ENCODE measurements around the gene HNRNPH1. TPM values are rescaled to one million over a fixed set of nuclear protein-coding genes. Genes with fewer than 3 reads are reported as not detected.

The HNRNPH1 gene
- total RNA-seq, 5 donors from 2014 or later (not counting 1 experiment from before 2014, with no cell fraction given), result 1,278 to 2,165 (median 1,301) TPM

- H3K36me3 Mint-ChIP-seq, result peaks cover 51% of the 10 kb centered on the region
- ATAC-seq (replicated peaks in 1 of 4) (no peak), DNase-seq (no peak)
- ChIA-PET CTCF (interaction anchor here (0.6 to 0.7 kb wide), 2 partner anchors 112 to 188 kb away, joined by 3 to 4 read pairs; no protein-coding TSS in a partner anchor), POLR2A (interaction anchor here in 1 of 2 donors (1.0 kb wide), 1 partner anchor 28 kb away, joined by 4 read pairs; the partner anchor contains the start of gene HNRNPH1)
- Histone ChIP-seq H3K4me3 (ENCODE audit: control insufficient read depth in 1 of 2, extremely low read depth in 1 of 2, low read length in 1 of 2) (no peak overlapping the region), H3K4me1 (ENCODE audit: control insufficient read depth in 1 of 2, extremely low read depth in 1 of 2, insufficient read depth in 2 of 2, low read length in 2 of 2) (no peaks in the 10 kb centered on the region), H3K9me3 (no peaks in the 10 kb centered on the region), H3K27me3 (replicated peaks in 1 of 2; ENCODE audit: control insufficient read depth in 2 of 2, extremely low read depth in 1 of 2, insufficient read depth in 2 of 2, low read length in 1 of 2) (no peaks in the 10 kb centered on the region), H3K27ac (ENCODE audit: low read length) (no peak overlapping the region), H3K36me3 (ENCODE audit: control insufficient read depth in 2 of 2, extremely low read depth in 1 of 2, insufficient read depth in 1 of 2, low read length in 1 of 2) (peaks cover 23 to 64% of the 10 kb centered on the region in 2 donors)
- H3K4me1 Mint-ChIP-seq, result no peaks in the 10 kb centered on the region
- no peaks in the 10 kb centered on the region for H3K9me3 Mint-ChIP-seq
- H3K27me3 Mint-ChIP-seq, result no peaks in the 10 kb centered on the region
- 87% methylated on average over 4 of the region's 6 CpGs for WGBS (ENCODE audit: insufficient coverage)
- H3K27ac Mint-ChIP-seq, result no peak overlapping the region
- no peak overlapping the region for H3K4me3 Mint-ChIP-seq
These were observed 27.6 kb downstream of the HNRNPH1 start for GRCh38 chr5:179595916-179596315.

GRCh38 chr5:179588166-179588565, 35.3 kb downstream of the HNRNPH1 start:
- H3K4me3 Mint-ChIP-seq, result no peak overlapping the region
- H3K27me3 Mint-ChIP-seq, result no peaks in the 10 kb centered on the region
- no peaks in the 10 kb centered on the region for H3K4me1 ChIP-seq (ENCODE audit: control insufficient read depth in 1 of 2, extremely low read depth in 1 of 2, insufficient read depth in 2 of 2, low read length in 2 of 2)
- no peaks in the 10 kb centered on the region for H3K4me1 Mint-ChIP-seq
- ChIA-PET CTCF (no interaction called here), POLR2A (no interaction called here)
- H3K27ac ChIP-seq (ENCODE audit: low read length), result no peak overlapping the region
- WGBS (ENCODE audit: insufficient coverage), result no CpG with 5 or more reads among the region's 3 CpGs
- H3K9me3 Mint-ChIP-seq, result no peaks in the 10 kb centered on the region
- peaks cover 25 to 45% of the 10 kb centered on the region in 2 donors for H3K36me3 ChIP-seq (ENCODE audit: control insufficient read depth in 2 of 2, extremely low read depth in 1 of 2, insufficient read depth in 1 of 2, low read length in 1 of 2)
- no peak overlapping the region for H3K27ac Mint-ChIP-seq
- H3K36me3 Mint-ChIP-seq, result peaks cover 44% of the 10 kb centered on the region
- DNase-seq (no peak), ATAC-seq (replicated peaks in 1 of 4) (no peak)
- H3K4me3 ChIP-seq (ENCODE audit: control insufficient read depth in 1 of 2, extremely low read depth in 1 of 2, low read length in 1 of 2), result no peak overlapping the region
- no peaks in the 10 kb centered on the region for H3K27me3 ChIP-seq (replicated peaks in 1 of 2; ENCODE audit: control insufficient read depth in 2 of 2, extremely low read depth in 1 of 2, insufficient read depth in 2 of 2, low read length in 1 of 2)
- H3K9me3 ChIP-seq, result no peaks in the 10 kb centered on the region

DNA sequence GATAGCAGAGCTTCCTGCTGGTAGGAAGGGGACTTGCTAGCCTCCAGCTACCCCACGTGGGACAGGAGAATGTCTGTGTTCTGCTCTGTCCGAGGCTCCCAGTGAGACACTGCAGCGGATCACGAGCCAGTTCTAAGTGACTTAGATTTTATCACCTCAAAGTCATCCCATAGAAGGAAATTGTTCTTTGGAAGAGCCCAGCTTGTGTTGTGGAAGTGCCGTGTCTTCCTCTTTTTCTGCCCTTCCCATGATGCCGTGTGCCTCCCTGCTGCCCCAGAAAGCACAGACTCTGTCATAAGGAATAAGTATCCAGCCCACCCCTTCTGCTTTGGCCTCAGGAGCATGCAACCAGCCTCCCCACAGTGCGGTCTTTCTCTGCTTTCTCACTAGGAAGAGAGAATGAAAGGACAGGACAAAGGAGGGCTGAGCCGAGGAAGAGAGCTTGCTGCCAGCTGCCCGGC, 37.5 kb downstream of the HNRNPH1 start:
- Histone ChIP-seq H3K9me3 (no peaks in the 10 kb centered on the region), H3K4me1 (ENCODE audit: control insufficient read depth in 1 of 2, extremely low read depth in 1 of 2, insufficient read depth in 2 of 2, low read length in 2 of 2) (no peaks in the 10 kb centered on the region), H3K36me3 (ENCODE audit: control insufficient read depth in 2 of 2, extremely low read depth in 1 of 2, insufficient read depth in 1 of 2, low read length in 1 of 2) (peaks cover 15 to 47% of the 10 kb centered on the region in 2 donors), H3K27me3 (replicated peaks in 1 of 2; ENCODE audit: control insufficient read depth in 2 of 2, extremely low read depth in 1 of 2, insufficient read depth in 2 of 2, low read length in 1 of 2) (no peaks in the 10 kb centered on the region), H3K4me3 (ENCODE audit: control insufficient read depth in 1 of 2, extremely low read depth in 1 of 2, low read length in 1 of 2) (no peak overlapping the region), H3K27ac (ENCODE audit: low read length) (no peak overlapping the region)
- 100% methylated on average over 2 of the region's 9 CpGs for WGBS (ENCODE audit: insufficient coverage)
- no peak for DNase-seq
- Mint-ChIP-seq H3K4me1 (no peaks in the 10 kb centered on the region), H3K4me3 (no peak overlapping the region), H3K9me3 (no peaks in the 10 kb centered on the region), H3K36me3 (peaks cover 36% of the 10 kb centered on the region), H3K27me3 (no peaks in the 10 kb centered on the region), H3K27ac (no peak overlapping the region)
- ChIA-PET CTCF (no interaction called here), POLR2A (interaction anchor here in 1 of 2 donors (0.5 kb wide), 1 partner anchor 1455 kb away, joined by 8 read pairs; the partner anchor contains the start of gene RMND5B)
- no peak for ATAC-seq (replicated peaks in 1 of 4)

DNA sequence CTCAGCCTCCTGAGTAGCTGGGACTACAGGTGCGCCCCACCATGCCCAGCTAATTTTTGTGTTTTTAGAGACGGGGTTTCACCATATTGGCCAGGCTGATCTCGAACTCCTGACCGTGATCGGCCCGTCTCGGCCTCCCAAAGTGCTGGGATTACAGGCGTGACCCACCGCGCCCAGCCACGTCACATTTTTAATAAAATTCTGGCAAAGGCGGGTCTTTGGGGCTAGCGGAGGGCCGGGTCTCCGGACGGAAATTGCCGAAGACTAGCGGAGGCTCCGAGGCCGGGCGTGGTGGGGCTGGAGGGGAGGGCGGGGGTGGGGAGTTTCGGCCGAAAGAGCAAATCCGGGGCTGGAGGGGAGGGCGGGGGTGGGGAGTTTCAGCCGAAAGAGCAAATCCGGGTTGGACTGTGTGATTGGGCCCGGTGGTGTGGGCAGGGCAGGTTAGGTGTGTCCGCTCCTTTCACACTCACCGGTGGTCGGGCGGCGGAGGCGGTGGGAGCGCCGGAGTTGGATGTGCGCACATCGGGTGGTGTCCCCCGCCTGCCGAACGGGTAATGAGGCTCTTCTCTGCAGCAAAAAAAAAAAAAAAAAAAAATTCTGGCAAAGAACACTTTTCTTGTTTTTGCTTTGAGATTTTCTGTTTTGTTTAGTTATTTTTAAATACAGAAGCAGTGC, 46.0 kb downstream of the HNRNPH1 start:
- ChIA-PET POLR2A (no interaction called here), CTCF (no interaction called here)
- DNase-seq (no peak), ATAC-seq (replicated peaks in 1 of 4) (no peak)
- Mint-ChIP-seq H3K4me1 (no peaks in the 10 kb centered on the region), H3K36me3 (peaks cover 31% of the 10 kb centered on the region), H3K27me3 (no peaks in the 10 kb centered on the region), H3K9me3 (no peaks in the 10 kb centered on the region), H3K4me3 (no peak overlapping the region), H3K27ac (no peak overlapping the region)
- peaks cover 4 to 33% of the 10 kb centered on the region in 2 donors for H3K36me3 ChIP-seq (ENCODE audit: control insufficient read depth in 2 of 2, extremely low read depth in 1 of 2, insufficient read depth in 1 of 2, low read length in 1 of 2)
- no peaks in the 10 kb centered on the region for H3K27me3 ChIP-seq (replicated peaks in 1 of 2; ENCODE audit: control insufficient read depth in 2 of 2, extremely low read depth in 1 of 2, insufficient read depth in 2 of 2, low read length in 1 of 2)
- H3K4me1 ChIP-seq (ENCODE audit: control insufficient read depth in 1 of 2, extremely low read depth in 1 of 2, insufficient read depth in 2 of 2, low read length in 2 of 2), result no peaks in the 10 kb centered on the region
- 98% methylated on average over 22 of the region's 42 CpGs for WGBS (ENCODE audit: insufficient coverage)
- H3K27ac ChIP-seq (ENCODE audit: low read length), result no peak overlapping the region
- no peak overlapping the region for H3K4me3 ChIP-seq (ENCODE audit: control insufficient read depth in 1 of 2, extremely low read depth in 1 of 2, low read length in 1 of 2)
- no peaks in the 10 kb centered on the region for H3K9me3 ChIP-seq

- H3K27ac ChIP-seq (ENCODE audit: low read length), result no peak overlapping the region
- H3K9me3 ChIP-seq, result no peaks in the 10 kb centered on the region
- ChIA-PET CTCF (no interaction called here), POLR2A (no interaction called here)
- no peak overlapping the region for H3K4me3 Mint-ChIP-seq
- no peak overlapping the region for H3K4me3 ChIP-seq (ENCODE audit: control insufficient read depth in 1 of 2, extremely low read depth in 1 of 2, low read length in 1 of 2)
- H3K27me3 ChIP-seq (replicated peaks in 1 of 2; ENCODE audit: control insufficient read depth in 2 of 2, extremely low read depth in 1 of 2, insufficient read depth in 2 of 2, low read length in 1 of 2), result no peaks in the 10 kb centered on the region
- peaks cover 42% of the 10 kb centered on the region for H3K36me3 Mint-ChIP-seq
- WGBS (ENCODE audit: insufficient coverage), result 98% methylated on average over 7 of the region's 8 CpGs
- no peaks in the 10 kb centered on the region for H3K4me1 ChIP-seq (ENCODE audit: control insufficient read depth in 1 of 2, extremely low read depth in 1 of 2, insufficient read depth in 2 of 2, low read length in 2 of 2)
- H3K36me3 ChIP-seq (ENCODE audit: control insufficient read depth in 2 of 2, extremely low read depth in 1 of 2, insufficient read depth in 1 of 2, low read length in 1 of 2), result peaks cover 2 to 49% of the 10 kb centered on the region in 2 donors
- peaks cover 0 to 5% (median 0%) of the 10 kb centered on the region in 3 donors for H3K4me1 Mint-ChIP-seq
- no peak overlapping the region for H3K27ac Mint-ChIP-seq
- H3K9me3 Mint-ChIP-seq, result no peaks in the 10 kb centered on the region
- H3K27me3 Mint-ChIP-seq, result no peaks in the 10 kb centered on the region
- ATAC-seq (replicated peaks in 1 of 4) (no peak), DNase-seq (no peak)
These were observed 51.1 kb downstream of the HNRNPH1 start for GRCh38 chr5:179572386-179572785.

DNA sequence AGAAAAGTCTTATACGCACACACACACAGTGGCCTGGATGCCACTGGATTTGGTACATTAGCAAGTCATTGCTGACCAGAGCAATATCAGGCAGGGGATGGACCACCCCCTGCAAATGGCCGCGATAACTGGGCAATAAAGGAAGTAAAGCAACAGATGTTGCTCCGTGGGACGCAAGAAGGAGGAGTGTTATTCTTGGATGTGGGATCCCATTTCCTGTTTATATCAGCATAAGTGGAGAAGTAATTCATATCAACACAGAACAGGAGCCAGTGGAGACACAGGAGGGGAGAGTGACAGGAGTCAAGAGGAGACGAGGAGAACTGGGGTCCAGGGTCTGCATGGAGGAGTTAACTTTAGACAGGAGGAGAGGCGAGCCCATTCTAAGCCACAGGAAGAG, 54.8 kb downstream of the HNRNPH1 start:
- DNase-seq (no peak), ATAC-seq (replicated peaks in 1 of 4) (no peak)
- Histone ChIP-seq H3K27me3 (replicated peaks in 1 of 2; ENCODE audit: control insufficient read depth in 2 of 2, extremely low read depth in 1 of 2, insufficient read depth in 2 of 2, low read length in 1 of 2) (no peaks in the 10 kb centered on the region), H3K4me3 (ENCODE audit: control insufficient read depth in 1 of 2, extremely low read depth in 1 of 2, low read length in 1 of 2) (no peak overlapping the region), H3K36me3 (ENCODE audit: control insufficient read depth in 2 of 2, extremely low read depth in 1 of 2, insufficient read depth in 1 of 2, low read length in 1 of 2) (peaks cover 7 to 55% of the 10 kb centered on the region in 2 donors), H3K27ac (ENCODE audit: low read length) (no peak overlapping the region), H3K4me1 (ENCODE audit: control insufficient read depth in 1 of 2, extremely low read depth in 1 of 2, insufficient read depth in 2 of 2, low read length in 2 of 2) (no peaks in the 10 kb centered on the region), H3K9me3 (no peaks in the 10 kb centered on the region)
- H3K4me1 Mint-ChIP-seq, result peaks cover 0 to 5% (median 0%) of the 10 kb centered on the region in 3 donors
- ChIA-PET CTCF (no interaction called here), POLR2A (no interaction called here)
- H3K27me3 Mint-ChIP-seq, result no peaks in the 10 kb centered on the region
- peak overlapping the region; percentile 53 to 72 for H3K27ac Mint-ChIP-seq
- H3K9me3 Mint-ChIP-seq, result no peaks in the 10 kb centered on the region
- H3K36me3 Mint-ChIP-seq, result peaks cover 29% of the 10 kb centered on the region
- H3K4me3 Mint-ChIP-seq, result no peak overlapping the region
- WGBS (ENCODE audit: insufficient coverage), result 92% methylated on average over 2 of the region's 7 CpGs

Data from T-cell (primary cell).